ENCODE measurements around the gene SMU1. TPM values are rescaled to one million over a fixed set of nuclear protein-coding genes. Genes with fewer than 3 reads are reported as not detected.

The SMU1 gene
- total and polyA plus RNA-seq, 2 donors (not counting 3 experiments of a cell fraction or from before 2014, with no cell fraction given): 8.5 to 21.7 TPM

GRCh38 chr9:33024966-33025571, 51.4 kb downstream of the SMU1 start, which contains the start of gene DNAJA1:
Gene DNAJA1, plus strand, starts transcription at chr9:33025273. Its CDS starts 1,212 bp downstream, at chr9:33026485.
- peaks cover 17% of the 10 kb centered on the region for H4K20me1 ChIP-seq (replicated peaks; ENCODE audit: control insufficient read depth, extremely low read depth, insufficient read depth, low read length)
- H3K36me3 ChIP-seq (ENCODE audit: control insufficient read depth in 2 of 2, extremely low read depth in 1 of 2, insufficient read depth in 2 of 2, low read length in 2 of 2): peaks cover 0 to 17% of the 10 kb centered on the region in 2 experiments
- TF ChIP-seq POLR2AphosphoS5 (IDR thresholded peaks at IDR 0.05; ENCODE audit: insufficient read depth, low read depth, low read length) (peak; percentile 99), JUN (IDR thresholded peaks at IDR 0.05; ENCODE audit: borderline replicate concordance, insufficient read depth, insufficient read length, low read depth) (no peak), POLR2A (IDR thresholded peaks at IDR 0.05; ENCODE audit: low read depth, low read length) (peak; percentile 99), EZH2 (IDR thresholded peaks at IDR 0.05; ENCODE audit: borderline replicate concordance, low read depth, low read length, severe bottlenecking) (no peak), FOS (IDR thresholded peaks at IDR 0.05; ENCODE audit: borderline replicate concordance, insufficient read depth, low read length) (peak; percentile 34)
- TF ChIP-seq, protein P1, sequence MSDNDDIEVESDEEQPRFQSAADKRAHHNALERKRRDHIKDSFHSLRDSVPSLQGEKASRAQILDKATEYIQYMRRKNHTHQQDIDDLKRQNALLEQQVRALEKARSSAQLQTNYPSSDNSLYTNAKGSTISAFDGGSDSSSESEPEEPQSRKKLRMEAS (IDR thresholded peaks at IDR 0.05; ENCODE audit: insufficient read depth, insufficient read length): peak; percentile 63
- H3K9ac ChIP-seq (replicated peaks; ENCODE audit: extremely low read depth, insufficient read depth, low read length): peak within 1 kb of the TSS; percentile 99
- intact Hi-C loops (cut with micrococcal nuclease) (loop anchor here (1.0 to 5.0 kb wide), 4 partner anchors 24 to 595 kb away; partner anchors contain the start of genes APTX and B4GALT1), dilution Hi-C loops (cut with MboI; ENCODE audit: extremely low pct_ligation_motif_present, low sequenced_read_pairs) (no loop called here)
- DNase-seq (ENCODE audit: low read depth, low spot score): peak; percentile 92
- peak within 1 kb of the TSS; percentile 57 to 100 (median 99) for H3K4me3 ChIP-seq (replicated peaks in 1 of 3; ENCODE audit: insufficient read depth in 1 of 3, low read depth in 1 of 3, low read length in 3 of 3)
- H3K4me2 ChIP-seq (ENCODE audit: insufficient read depth, low read length): peak within 1 kb of the TSS; percentile 99
- POLR2A ChIA-PET: interaction anchor here (0.5 to 2.6 kb wide), 33 partner anchors 8 to 899 kb away, joined by 3 to 21 read pairs (median 4); partner anchors contain the start of genes ACO1, APTX, B4GALT1 and BAG1
- FAIRE-seq: peak; percentile 74
- CTCF ChIA-PET: interaction anchor here (1.1 to 1.2 kb wide), 4 partner anchors 20 to 630 kb away, joined by 3 to 5 read pairs (median 4); partner anchors contain the start of gene RIGI
- peak within 1 kb of the TSS; percentile 95 for H3K27ac ChIP-seq (ENCODE audit: insufficient read depth, low read depth, low read length)
- H3K79me2 ChIP-seq (ENCODE audit: control insufficient read depth, insufficient read depth, low read length): peaks cover 71% of the 10 kb centered on the region
- TSS peak; percentile 26 for BruUV-seq (replicated peaks)
- no peaks in the 10 kb centered on the region for H3K9me3 ChIP-seq (replicated peaks; ENCODE audit: control insufficient read depth, insufficient read depth, low read length)
- H2AFZ ChIP-seq (ENCODE audit: low read depth, low read length): peak within 1 kb of the TSS; percentile 75
- no peaks in the 10 kb centered on the region for H3K27me3 ChIP-seq (ENCODE audit: control insufficient read depth in 2 of 2, insufficient read depth in 2 of 2, low read length in 2 of 2)
- peaks cover 40% of the 10 kb centered on the region for H3K4me1 ChIP-seq (ENCODE audit: control insufficient read depth, extremely low read depth, insufficient read depth, low read length)
- no peaks in the 10 kb centered on the region for H3K9me1 ChIP-seq (replicated peaks; ENCODE audit: control insufficient read depth, extremely low read depth, insufficient read depth, low read length)

Data from endothelial cell of umbilical vein (primary cell).